HG03442 (cell line): ENCODE data around the gene DDX42.
"Not testable (repeated sequence)": the region's sequence is repeated elsewhere in the genome, so short reads cannot be mapped to it uniquely, and the experiment has no call there.

Experiments
- ATAC-seq: cut with Tn5 transposase; IDR thresholded peaks from one replicate; pipeline ENCODE4 v1.9.1; 2021; ENCODE audit warnings: mild to moderate bottlenecking, moderate library complexity; ENCODE audit not compliant: unreplicated experiment

The DDX42 gene

DNA sequence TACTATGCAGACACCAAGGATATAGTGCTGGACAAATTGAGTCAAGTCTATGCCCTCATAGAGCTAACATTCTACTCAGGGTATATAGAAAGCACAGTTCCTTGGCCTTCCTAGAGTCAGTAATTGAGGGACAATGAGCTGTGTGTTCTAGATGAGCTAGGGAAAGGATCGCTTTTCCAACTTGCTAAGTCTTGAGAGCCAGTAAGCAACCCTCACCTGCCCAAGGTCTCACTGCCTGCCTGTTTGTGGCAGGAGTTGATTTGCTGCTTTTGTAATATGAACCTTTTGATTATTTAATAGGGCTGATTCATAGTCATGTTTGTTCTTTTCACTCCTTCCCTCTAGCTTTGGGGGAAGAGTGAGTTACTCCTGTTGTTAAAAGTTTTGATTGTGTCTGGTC lies 6.5 kb downstream of the DDX42 start:
- no peak for ATAC-seq

DNA sequence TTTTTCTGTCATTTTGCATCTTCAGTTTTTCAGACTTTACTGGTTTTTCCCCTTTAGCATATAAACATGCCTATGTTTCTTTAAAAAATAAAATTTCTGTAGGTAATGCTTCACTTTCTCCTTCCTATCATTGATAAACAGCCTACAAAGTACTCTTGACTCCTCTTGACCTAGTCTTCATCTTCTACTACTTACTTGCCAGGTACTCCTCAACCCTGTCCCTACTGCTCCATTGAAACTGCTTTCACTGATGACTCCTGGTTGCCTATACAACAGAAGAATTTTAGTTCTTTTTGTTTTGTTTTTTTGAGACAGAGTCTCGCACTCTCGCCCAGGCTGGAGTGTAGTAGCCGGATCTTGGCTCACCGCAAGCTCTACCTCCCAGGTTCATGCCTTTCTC lies 7.0 kb downstream of the DDX42 start:
- no peak for ATAC-seq

DNA sequence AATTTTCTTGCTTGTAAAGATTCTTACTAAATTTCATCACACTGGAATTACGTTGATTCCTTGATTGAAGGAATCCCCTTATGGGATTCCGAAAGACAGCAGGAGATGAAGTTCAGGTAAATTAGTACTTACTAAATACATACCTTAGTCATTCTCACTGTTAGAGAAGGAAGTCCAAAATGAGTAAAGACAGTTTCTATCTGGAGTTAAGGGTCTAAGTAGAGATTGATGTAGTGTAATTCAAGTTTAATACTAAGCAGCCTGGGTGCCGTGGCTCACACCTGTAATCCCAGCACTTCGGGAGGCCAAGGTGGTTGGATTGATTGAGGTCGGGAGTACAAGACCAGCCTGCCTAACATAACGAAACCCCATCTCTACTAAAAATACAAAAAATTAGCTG lies 9.6 kb downstream of the DDX42 start:
- no peak for ATAC-seq

DNA sequence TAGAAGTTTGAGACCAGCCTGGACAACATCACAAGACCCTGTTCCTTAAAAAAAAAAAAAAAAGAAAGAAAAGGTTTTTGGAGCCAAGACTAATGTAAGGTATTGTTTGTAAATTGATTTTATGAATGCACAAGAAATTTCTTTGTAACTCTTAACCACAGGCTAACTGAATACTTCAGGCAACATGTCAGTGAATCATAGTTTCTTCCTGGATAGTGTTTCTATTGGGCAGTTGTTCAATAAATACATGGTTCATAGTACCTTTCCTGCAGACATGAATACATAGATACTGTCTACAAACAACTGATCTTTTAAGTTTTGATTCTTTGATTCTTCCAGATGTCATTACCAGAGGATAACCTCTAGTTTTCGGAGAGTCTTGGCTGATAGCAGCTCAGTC lies 11.6 kb downstream of the DDX42 start:
- ATAC-seq: no peak

DNA sequence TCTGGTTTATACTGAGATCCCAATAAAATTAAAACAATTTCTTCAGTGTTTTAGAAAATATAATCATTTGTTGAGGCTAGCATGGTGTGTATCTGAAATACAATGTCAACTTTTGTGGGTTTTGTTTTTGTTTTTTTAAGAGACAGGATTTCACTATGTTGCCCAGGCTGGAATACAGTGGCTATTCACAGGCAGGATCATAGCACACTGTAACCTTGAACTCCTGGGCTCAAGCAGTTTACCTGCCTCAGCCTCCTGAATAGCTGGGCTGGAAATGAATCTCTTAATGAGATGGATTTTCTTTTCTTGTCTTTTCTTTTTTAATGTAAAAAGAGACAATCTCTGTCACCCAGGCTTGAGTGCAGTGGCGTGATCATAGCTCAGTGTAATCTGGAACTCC lies 12.1 kb downstream of the DDX42 start:
- ATAC-seq: no peak

DNA sequence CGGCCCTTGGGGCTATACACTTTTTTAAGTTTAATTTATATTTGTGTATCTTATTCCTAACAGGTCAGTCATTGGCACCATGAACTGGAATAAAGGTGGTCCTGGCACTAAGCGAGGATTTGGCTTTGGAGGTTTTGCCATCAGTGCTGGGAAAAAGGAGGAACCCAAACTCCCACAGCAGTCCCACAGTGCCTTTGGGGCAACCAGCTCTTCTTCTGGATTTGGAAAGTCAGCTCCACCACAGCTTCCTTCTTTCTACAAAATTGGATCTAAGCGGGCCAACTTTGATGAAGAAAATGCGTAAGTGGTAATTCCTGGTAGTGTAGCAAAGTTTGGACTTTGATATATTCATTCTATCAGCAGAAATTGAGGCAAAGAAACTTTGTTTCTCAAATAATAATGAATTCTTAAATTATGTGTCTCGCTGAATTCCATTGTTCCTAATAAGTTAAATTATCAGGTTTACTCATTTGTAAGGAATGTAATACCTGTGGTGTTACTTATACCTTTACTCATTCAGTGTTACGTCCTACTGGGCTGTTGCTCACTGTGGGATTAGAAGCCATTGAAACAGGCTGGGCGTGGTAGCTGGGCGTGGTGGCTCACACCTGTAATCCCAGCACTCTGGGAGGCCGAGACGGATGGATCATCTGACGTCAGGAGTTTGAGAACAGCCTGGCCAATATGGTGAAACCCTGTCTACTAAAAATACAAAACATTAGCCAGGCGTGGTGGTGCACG lies 13.2 kb downstream of the DDX42 start:
- no peak for ATAC-seq

DNA sequence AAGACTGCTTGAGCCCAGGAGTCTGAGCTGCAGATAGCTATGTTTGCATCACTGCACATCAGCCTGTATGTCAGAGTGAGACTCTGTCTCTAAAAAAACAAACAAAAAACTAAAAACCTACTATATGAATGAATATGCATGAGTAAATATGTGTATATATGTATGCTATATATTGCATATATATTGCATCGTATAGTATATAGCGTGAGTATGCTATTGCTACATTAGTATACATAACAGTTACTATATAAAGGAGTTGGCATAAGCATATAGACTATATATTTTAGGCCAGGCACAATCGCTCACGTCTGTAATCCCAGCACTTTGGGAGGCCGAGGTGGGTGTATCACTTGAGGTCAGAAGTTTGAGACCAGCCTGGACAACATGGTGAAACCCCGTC lies 16.1 kb downstream of the DDX42 start:
- no peak for ATAC-seq

DNA sequence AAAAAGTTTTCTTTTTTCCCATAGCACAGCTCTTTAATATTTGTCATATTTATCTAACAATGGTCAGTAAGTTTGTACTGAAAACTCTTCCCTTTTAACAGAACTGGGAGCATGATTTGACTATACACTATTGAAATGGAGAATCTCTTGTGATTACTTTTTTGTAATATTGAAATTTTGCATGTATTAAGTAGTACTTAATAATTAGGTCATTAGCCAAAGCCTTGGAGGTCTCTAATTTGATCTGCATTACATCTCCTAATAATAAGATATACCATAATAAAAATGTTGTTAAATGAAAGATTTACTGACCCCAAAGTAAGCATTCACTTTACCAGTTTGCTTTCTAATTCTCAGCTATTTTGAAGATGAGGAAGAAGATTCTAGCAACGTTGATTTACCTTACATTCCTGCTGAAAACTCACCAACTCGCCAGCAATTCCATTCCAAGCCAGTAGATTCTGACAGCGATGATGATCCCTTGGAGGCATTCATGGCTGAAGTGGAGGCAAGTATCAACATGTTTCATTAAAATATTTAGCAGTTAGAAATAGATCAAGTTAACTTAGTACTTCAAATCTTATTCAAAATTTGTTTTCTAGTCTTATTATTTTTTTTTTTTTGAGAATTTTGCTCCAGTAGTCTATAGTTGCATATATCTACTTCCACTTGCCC lies 18.2 kb downstream of the DDX42 start:
- no peak for ATAC-seq

DNA sequence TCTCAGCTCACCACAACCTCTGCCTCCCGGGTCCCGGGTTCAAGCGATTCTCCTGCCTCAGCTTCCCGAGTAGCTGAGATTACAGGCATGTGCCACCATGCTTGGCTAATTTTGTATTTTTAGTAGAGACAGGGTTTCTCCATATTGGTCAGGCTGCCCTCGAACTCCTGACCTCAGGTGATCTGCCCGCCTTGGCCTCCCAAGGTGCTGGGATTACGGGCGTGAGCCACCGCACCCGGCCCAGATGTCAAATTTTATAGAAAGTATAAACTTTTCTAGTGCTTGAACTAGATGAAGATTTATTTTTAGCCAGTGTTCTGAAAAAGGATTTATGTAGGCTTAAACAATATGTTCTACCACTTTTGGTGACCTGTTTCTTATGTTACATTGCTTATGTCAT lies 22.4 kb downstream of the DDX42 start:
- ATAC-seq: not testable (repeated sequence)

DNA sequence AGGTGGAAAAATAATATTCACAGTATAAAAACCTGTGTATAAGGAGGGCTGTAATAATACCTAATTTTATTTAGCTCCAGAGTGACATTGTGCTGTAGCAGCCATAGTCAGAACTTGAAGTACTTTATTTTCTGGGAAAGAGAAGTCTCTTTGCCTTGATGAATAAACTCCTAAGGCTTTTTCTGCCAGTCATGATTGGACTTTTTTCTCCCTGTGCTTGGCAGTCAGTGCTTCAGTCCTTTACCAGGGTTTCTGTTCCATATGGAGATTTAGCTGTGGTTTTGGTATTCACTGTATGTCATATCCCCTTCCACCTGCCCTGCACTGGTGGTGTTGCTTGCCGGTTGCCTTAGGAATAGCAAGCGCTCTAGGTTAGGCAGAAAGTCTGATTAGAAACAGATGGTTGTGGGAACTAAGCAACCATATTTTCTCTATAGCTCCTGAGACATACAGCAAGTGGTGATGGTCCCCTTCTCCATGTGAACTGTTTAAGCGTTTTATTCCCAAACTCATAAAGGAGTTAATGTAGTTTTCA lies 24.7 kb downstream of the DDX42 start:
- no peak for ATAC-seq

DNA sequence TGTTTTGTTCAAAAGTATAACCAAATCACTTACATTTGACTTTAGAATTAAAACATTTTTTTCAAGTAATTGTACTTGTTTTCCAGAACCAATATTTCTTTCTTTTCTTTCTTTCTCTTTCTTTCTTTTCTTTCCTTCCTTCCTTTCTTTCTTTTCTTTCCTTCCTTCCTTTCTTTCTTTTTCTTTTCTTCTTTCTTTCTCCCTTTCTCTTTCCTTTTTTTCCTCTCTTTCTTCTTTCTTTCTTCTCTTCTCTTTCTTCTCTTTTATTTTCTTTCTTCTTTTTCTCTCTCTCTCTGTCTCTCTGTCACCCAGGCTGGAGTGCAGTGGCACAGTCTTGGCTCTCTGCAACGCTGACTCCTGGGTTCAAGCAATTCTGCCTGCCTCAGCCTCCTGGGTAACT lies 26.8 kb downstream of the DDX42 start:
- ATAC-seq: no peak

DNA sequence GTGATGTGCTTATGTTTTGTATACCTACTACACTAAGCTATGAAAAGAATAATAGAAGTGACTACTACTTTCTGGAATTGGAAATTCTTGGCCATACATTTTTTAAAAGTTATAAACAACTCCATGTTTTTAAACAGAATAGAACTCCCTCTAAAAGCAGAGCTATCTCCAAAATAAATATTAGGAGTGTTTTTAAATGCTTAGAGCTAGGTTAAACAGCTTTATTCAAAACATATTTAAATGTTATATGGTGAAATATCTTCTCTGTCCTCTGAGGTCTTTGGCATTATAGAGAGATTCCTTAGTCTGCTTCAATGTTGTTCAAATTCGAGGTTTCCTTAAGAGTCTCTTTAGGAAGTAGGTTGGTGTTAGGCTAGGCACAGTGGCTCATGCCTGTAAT lies 30.4 kb downstream of the DDX42 start:
- no peak for ATAC-seq

DNA sequence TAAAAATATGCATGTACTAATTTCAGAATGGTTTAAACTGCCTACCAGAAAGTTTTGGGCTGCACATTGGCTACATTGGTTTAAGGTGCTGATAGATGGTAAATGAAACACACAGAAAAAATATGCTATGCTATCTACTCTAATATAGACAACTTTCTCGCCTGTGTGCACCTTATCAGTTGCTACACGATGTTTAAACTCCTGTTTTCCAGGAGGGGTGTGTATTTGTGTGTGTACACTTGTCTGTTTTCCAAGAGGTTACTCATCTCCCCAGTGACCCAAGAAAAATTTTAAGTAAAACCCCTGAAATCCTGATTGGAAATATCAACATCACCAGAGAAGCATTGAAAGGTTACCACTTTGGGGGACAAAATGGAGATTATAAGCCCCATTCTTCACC lies 31.6 kb downstream of the DDX42 start:
- no peak for ATAC-seq

DNA sequence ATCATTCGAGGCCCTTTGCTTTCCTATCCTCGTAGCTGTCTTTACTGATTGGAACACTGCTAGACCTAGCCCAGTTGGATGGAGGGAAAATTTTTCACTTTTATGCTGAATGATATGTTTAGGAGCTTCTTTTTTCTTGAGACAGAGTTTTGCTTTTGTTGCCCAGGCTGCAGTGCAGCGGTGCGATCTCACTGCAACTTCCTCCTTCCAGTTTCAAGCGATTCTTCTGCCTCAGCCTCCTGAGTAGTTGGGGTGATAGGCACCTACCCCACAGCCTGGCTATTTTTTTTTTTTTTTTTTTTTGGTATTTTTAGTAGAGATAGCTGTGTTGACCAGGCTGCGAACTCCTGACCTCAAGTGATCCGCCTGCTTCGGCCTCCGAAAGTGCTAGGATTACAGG lies 36.0 kb downstream of the DDX42 start:
- ATAC-seq: no peak

DNA sequence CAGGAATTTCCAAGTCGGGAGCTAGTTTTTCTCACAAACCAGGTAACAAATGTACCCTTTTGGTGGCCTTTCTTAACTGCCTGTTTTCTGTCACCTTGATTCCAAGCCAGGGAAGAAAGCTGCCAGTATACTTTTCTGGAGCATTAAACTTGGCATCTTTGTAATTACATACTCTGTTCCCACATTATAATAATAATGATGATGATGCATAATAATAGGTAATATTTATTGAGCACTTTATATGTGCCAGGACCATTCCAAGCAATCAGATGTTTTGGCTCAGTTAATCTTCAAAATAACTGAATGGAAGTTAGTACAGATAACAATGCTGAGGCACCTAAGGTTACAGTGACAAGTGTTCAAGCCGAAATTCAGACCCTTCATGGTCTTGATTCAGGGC lies 42.2 kb downstream of the DDX42 start:
- no peak for ATAC-seq

DNA sequence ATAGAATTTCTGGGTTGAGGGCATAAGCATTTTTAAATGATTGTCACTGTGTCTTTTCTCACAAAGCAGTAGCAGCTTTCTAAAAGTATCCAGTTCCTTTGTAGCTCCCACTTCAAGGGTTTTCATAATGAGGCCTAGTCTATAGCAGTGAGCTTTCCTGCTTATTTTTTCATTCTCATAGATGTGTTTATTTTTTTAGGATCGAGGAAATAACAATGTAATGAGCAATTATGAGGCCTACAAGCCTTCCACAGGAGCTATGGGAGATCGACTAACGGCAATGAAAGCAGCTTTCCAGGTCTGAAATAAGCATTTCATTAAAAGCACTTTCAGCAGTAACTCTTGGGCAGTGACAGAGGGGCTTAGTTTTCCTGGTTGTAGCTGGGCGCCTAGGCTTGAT lies 42.7 kb downstream of the DDX42 start:
- no peak for ATAC-seq

DNA sequence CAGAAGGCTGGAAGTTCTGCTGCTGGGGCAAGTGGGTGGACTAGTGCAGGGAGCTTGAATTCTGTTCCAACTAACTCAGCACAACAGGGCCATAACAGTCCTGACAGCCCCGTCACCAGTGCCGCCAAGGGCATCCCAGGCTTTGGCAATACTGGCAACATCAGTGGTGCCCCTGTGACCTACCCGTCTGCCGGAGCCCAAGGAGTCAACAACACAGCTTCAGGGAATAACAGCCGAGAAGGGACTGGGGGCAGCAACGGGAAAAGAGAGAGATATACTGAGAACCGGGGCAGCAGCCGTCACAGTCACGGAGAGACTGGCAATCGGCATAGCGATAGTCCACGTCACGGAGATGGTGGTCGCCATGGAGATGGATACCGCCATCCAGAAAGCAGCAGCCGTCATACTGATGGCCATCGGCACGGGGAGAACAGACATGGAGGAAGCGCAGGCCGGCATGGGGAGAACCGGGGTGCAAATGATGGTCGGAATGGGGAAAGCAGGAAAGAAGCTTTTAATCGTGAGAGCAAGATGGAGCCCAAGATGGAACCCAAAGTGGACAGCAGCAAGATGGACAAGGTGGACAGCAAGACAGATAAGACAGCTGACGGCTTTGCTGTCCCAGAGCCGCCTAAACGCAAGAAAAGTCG lies 43.9 kb downstream of the DDX42 start:
- ATAC-seq: no peak

DNA sequence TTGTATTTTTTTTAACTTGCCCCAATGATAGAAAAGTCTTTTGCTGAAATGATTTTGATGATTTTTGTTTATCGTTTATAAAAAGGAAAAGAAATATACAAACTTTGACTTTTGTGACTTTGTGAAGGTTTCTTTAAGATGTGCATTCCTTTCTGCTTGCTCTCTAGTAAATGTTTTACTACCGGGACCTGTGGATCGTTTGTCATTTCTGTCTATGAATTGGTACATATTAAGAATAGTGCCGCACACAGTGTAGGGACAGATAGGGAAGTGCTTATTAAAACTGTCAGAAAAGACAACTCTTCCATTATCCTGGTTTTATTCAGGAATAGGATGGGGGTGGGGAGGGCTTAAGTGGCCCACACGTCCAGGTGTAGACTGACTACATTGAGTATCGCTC lies 45.2 kb downstream of the DDX42 start:
- ATAC-seq: no peak

DNA sequence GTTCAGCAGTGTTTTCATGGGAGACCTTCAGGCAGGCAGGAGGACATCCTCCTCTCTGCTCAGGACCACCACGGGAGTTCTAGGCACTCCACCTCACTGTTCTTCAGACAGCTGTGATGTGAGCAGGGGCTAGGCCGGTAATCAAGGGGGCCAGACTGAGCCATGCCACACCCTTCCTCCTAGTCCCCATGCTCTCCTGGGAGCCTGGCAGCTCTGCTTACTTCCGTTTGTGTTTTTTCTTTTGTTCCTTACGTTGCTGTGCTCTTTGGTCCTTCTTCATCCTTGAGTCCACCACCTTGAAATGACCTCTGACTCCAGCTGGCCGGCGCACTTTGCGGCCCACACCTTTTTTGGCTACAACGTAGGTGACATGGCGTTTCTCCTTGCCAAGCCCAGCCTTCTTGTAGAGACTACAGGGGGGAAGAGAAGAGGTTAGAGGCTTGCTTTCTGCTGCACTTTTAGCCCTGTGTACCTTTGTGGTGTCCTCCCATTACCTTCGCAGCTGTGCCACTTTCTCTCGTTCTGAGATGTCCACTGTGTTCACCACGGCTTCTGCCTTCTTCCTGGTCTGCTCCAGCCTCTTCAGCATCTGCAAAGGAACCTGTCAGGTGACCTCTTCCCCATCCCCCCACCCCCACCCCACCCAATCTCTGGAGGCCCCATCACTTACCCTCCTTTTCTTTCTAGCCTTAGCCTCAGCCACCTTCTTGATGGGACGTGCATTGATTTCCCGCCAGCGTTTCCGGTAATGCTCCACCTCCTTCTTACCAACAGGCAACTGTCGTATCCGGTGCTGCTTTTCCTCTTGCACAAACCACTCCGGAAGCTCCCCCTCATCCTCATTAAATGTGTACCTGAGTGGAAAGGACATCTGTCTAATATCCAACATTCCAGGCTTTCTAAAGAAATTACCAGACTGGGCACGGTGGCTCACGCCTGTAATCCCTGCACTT lies 45.9 kb downstream of the DDX42 start:
- ATAC-seq: no peak

DNA sequence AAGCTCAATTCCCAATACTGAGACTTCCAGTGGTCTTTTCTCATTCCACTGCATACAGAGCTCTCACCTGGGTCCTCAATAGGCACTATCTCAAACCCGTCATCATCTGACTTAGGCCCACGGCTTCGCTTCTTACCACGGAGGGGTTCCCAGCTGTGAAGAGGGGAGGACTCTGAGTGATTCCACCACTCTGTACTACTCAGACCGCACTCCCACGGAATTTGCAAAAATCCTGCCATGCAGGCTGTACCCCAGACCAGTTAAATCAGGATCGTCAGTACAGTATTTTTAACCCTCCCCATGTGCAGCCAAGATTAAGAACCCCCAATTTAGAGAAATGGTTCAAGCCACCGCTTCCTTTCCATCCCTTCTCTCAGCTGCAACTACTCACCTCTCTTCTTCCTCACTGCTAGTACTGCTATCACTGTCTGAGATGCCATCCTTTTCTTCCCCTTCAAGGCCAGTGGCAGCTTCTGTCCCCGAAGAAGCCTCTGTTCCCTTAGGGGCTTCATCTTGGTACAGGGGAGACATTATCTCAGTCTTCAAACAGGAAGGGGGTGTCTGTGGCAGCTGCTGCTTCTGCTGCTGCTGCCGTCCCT lies 47.1 kb downstream of the DDX42 start:
- no peak for ATAC-seq

DNA sequence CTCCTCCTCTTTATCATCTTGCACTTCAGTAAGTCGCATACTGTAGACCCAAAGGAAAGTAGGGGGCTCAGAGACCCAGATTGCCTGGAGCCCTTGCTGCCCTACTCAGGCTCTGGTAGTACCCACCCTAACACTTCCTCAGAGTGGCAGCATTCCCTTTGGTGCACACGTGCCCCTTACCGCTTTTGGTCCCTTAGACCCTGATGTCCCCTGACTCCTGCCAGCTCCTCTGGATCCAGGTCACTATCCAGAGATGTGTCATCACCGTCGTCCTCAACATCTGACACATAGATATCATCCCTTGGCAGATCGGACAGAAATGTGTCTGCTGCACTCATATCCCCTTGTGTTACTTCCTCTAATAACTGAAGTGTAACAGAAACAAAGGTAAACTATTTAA lies 47.8 kb downstream of the DDX42 start:
- no peak for ATAC-seq
